ENCODE results near the gene RGL2.

Gene RGL2

GRCh38 chr6:33292996-33293682 lies 5.6 kb downstream of the RGL2 start:
- TF ChIP-seq CTCF (IDR thresholded peaks at IDR 0.05; ENCODE audit: control insufficient read depth, extremely low read depth, insufficient read depth): no peak
- DNase-seq (ENCODE audit: low read depth): no peak
- H3K4me3 ChIP-seq (ENCODE audit: low read depth, low read length): no peak overlapping the region

GRCh38 chr6:33290459-33290858 lies 8.3 kb downstream of the RGL2 start:
- H3K4me3 ChIP-seq (ENCODE audit: low read depth, low read length): peak overlapping the region; percentile 100
- no peak for TF ChIP-seq CTCF (IDR thresholded peaks at IDR 0.05; ENCODE audit: control insufficient read depth, extremely low read depth, insufficient read depth)
- no peak for DNase-seq (ENCODE audit: low read depth)

GRCh38 chr6:33289784-33290315 lies 8.9 kb downstream of the RGL2 start:
- H3K4me3 ChIP-seq (ENCODE audit: low read depth, low read length): peak overlapping the region; percentile 100
- TF ChIP-seq CTCF (IDR thresholded peaks at IDR 0.05; ENCODE audit: control insufficient read depth, extremely low read depth, insufficient read depth): no peak
- DNase-seq (ENCODE audit: low read depth): no peak

GRCh38 chr6:33288921-33289783 lies 9.6 kb downstream of the RGL2 start, which contains the start of the genes PFDN6 and WDR46:
TSS of gene PFDN6 (plus strand) at chr6:33289601. CDS start at chr6:33289857, 256 bp downstream.
TSS of gene WDR46 (minus strand) at chr6:33289239. CDS start at chr6:33289170, 69 bp downstream.
- DNase-seq (ENCODE audit: low read depth): peak; percentile 79
- no peak for TF ChIP-seq CTCF (IDR thresholded peaks at IDR 0.05; ENCODE audit: control insufficient read depth, extremely low read depth, insufficient read depth)
- H3K4me3 ChIP-seq (ENCODE audit: low read depth, low read length): peak within 1 kb of the TSS; percentile 100

- no peak for DNase-seq (ENCODE audit: low read depth)
- peak overlapping the region; percentile 100 for H3K4me3 ChIP-seq (ENCODE audit: low read depth, low read length)
- no peak for TF ChIP-seq CTCF (IDR thresholded peaks at IDR 0.05; ENCODE audit: control insufficient read depth, extremely low read depth, insufficient read depth)
Measured at GRCh38 chr6:33288141-33288920, 10.4 kb downstream of the RGL2 start.

Data from LNCaP clone FGC (cell line).